HCT116 (cell line): ENCODE results near the gene ARHGEF17. TPM values are rescaled to one million over a fixed set of nuclear protein-coding genes. Genes with fewer than 3 reads are reported as not detected.

Source experiments
- ATAC-seq: fragments of 200-7000 bp; cut with Tn5 transposase; 2 replicates; pipeline ENCODE4 v1.9.1; 2020; ENCODE audit warnings: mild to moderate bottlenecking, moderate library complexity
- BruUV-seq: library from RNA; stranded (reverse); fragments of 400-500 nt; replicated peaks from 2 replicates; lab custom pipeline; 2021; lab: Mats Ljungman, UMichigan
- CTCF ChIA-PET: fragments of 300-600 bp; sonication (Branson Sonifier 250); formaldehyde crosslinking; loops from one replicate; lab custom pipeline; 2021; ENCODE audit warnings: antibody characterized with exemption; lab: Charles Lee
- POLR2A ChIA-PET: fragments of 300-600, 350-600 bp; sonication (Branson Sonifier 250); formaldehyde crosslinking; loops from one replicate; lab custom pipeline; 2021; ENCODE audit warnings: antibody characterized with exemption; lab: Charles Lee
- RAD21 ChIA-PET, 2 experiments: fragments of 300-600 bp; sonication (Branson Sonifier 250); formaldehyde crosslinking; loops; one replicate each; lab custom pipeline; 2023; ENCODE audit warnings: low total read pairs in 2 of 2; ENCODE audit not compliant: uncharacterized antibody in 2 of 2, unreplicated experiment in 2 of 2, low non-redundant PET in 1 of 2; lab: Charles Lee
- DNase-seq: peaks from one replicate; pipeline ENCODE4 v3.0.0-alpha.2; 2010; ENCODE audit warnings: low read depth, low spot score
- H2AFZ ChIP-seq: fragments of 200-600 bp; shearing (Covaris generic), sonication (generic); 2 replicates; pipeline ENCODE4 v1.6.1; 2017; ENCODE audit warnings: low read depth, mixed run types, mixed read lengths, antibody characterized with exemption, low read length; ENCODE audit not compliant: poor library complexity, severe bottlenecking
- H3K27ac ChIP-seq: 2 replicates; pipeline ENCODE4 v1.5.1; 2012; ENCODE audit warnings: low read depth, low read length
- H3K27me3 ChIP-seq: fragments of 200-600 bp; sonication (generic); 2 replicates; pipeline ENCODE4 v1.6.1; 2016; ENCODE audit warnings: mixed run types, low read length, mixed read lengths; ENCODE audit not compliant: insufficient read depth
- H3K36me3 ChIP-seq, 2 experiments: fragments of 200-500 bp in 1 of 2; fragments of 200-600 bp in 1 of 2; sonication (Bioruptor generic) in 1 of 2; sonication (generic) in 1 of 2; 2 replicates each; pipeline versions ENCODE4 v1.5.1 to v1.6.1; 2014 to 2016; ENCODE audit warnings: low read length in 2 of 2, inconsistent platforms in 1 of 2, mixed read lengths in 1 of 2, mixed run types in 1 of 2; ENCODE audit not compliant: insufficient read depth in 2 of 2, control insufficient read depth in 1 of 2
- H3K4me1 ChIP-seq, 2 experiments: fragments of 200-600 bp in 1 of 2; sonication (generic) in 1 of 2; 2 replicates each; pipeline versions ENCODE4 v1.5.1 to v1.6.1; 2012 to 2017; ENCODE audit warnings: low read length in 2 of 2, inconsistent platforms in 1 of 2, mild to moderate bottlenecking in 1 of 2, mixed read lengths in 1 of 2, mixed run types in 1 of 2, moderate library complexity in 1 of 2; ENCODE audit not compliant: insufficient read depth in 2 of 2, control insufficient read depth in 1 of 2
- H3K4me2 ChIP-seq: fragments of 200-600 bp; sonication (generic); 2 replicates; pipeline ENCODE4 v1.6.1; 2017; ENCODE audit warnings: mixed run types, low read length, mixed read lengths
- H3K4me3 ChIP-seq, 2 experiments: fragments of 200-600 bp in 1 of 2; sonication (generic) in 1 of 2; replicated peaks in 1 of 2; 2 replicates each; pipeline ENCODE4 v1.5.1; 2011 to 2016; ENCODE audit warnings: low read length in 2 of 2, control low read depth in 1 of 2, low read depth in 1 of 2, mild to moderate bottlenecking in 1 of 2, mixed read lengths in 1 of 2, mixed run types in 1 of 2
- H3K79me2 ChIP-seq: fragments of 200-600 bp; sonication (generic); 2 replicates; pipeline ENCODE4 v1.6.1; 2017; ENCODE audit warnings: mild to moderate bottlenecking, mixed run types, low read length, moderate library complexity, mixed read lengths; ENCODE audit not compliant: insufficient read depth
- H3K9ac ChIP-seq: fragments of 200-600 bp; sonication (generic); 2 replicates; pipeline ENCODE4 v1.6.1; 2016; ENCODE audit warnings: low read length, mixed read lengths
- H3K9me2 ChIP-seq: fragments of 200-600 bp; sonication (generic), shearing (Covaris generic); 2 replicates; pipeline ENCODE4 v1.6.1; 2017; ENCODE audit warnings: mixed run types, mild to moderate bottlenecking, moderate library complexity; ENCODE audit not compliant: insufficient read depth
- H3K9me3 ChIP-seq, 2 experiments: fragments of 200-500 bp in 1 of 2; fragments of 200-600 bp in 1 of 2; sonication (Bioruptor generic) in 1 of 2; sonication (generic) in 1 of 2; 2 replicates each; pipeline ENCODE4 v1.6.1; 2014 to 2017; ENCODE audit warnings: low read length in 2 of 2, mixed read lengths in 2 of 2, inconsistent platforms in 1 of 2, low read depth in 1 of 2, mild to moderate bottlenecking in 1 of 2, mixed run types in 1 of 2, moderate library complexity in 1 of 2; ENCODE audit not compliant: control insufficient read depth in 1 of 2, insufficient read depth in 1 of 2
- H4K20me1 ChIP-seq: fragments of 200-600 bp; sonication (generic), shearing (Covaris generic); 2 replicates; pipeline ENCODE4 v1.6.1; 2017; ENCODE audit warnings: mixed run types, mild to moderate bottlenecking, moderate library complexity; ENCODE audit not compliant: insufficient read depth
- CBX3 ChIP-seq: IDR thresholded peaks from 2 replicates; pipeline ENCODE4 v1.6.1; 2012; ENCODE audit warnings: low read depth
- EGR1 ChIP-seq: IDR thresholded peaks from 2 replicates; pipeline ENCODE4 v1.6.1; 2012; ENCODE audit warnings: low read depth
- ELF1 ChIP-seq: IDR thresholded peaks from 2 replicates; pipeline ENCODE4 v1.6.1; 2012; ENCODE audit warnings: low read depth, borderline replicate concordance
- EZH2 ChIP-seq: fragments of 200-600 bp; sonication (generic); IDR thresholded peaks from 2 replicates; pipeline ENCODE4 v1.6.1; 2017; ENCODE audit warnings: antibody characterized with exemption, mixed run types
- EZH2phosphoT487 ChIP-seq: fragments of 200-600 bp; IDR thresholded peaks from 2 replicates; pipeline ENCODE4 v1.6.1; 2018; ENCODE audit warnings: antibody characterized with exemption, borderline replicate concordance
- JUND ChIP-seq: IDR thresholded peaks from 2 replicates; pipeline ENCODE4 v1.6.1; 2012
- POLR2A ChIP-seq: IDR thresholded peaks from 2 replicates; pipeline ENCODE4 v1.7.0; 2011; ENCODE audit warnings: borderline replicate concordance; ENCODE audit not compliant: insufficient read depth, insufficient read length; ENCODE audit errors: extremely low read depth
- POLR2AphosphoS5 ChIP-seq: IDR thresholded peaks from 2 replicates; pipeline ENCODE4 v1.6.1; 2011; ENCODE audit warnings: mild to moderate bottlenecking, low read depth, low read length, moderate library complexity
- SIN3A ChIP-seq: IDR thresholded peaks from 2 replicates; pipeline ENCODE4 v1.6.1; 2012; ENCODE audit warnings: low read depth
- SRF ChIP-seq: IDR thresholded peaks from 2 replicates; pipeline ENCODE4 v1.6.1; 2012; ENCODE audit warnings: low read depth
- TCF7L2 ChIP-seq: IDR thresholded peaks from 2 replicates; pipeline ENCODE4 v1.7.0; 2011; ENCODE audit warnings: borderline replicate concordance, inconsistent platforms; ENCODE audit not compliant: insufficient read depth, insufficient read length; ENCODE audit errors: extremely low read depth
- YY1 ChIP-seq: IDR thresholded peaks from 2 replicates; pipeline ENCODE4 v1.6.1; 2011; ENCODE audit warnings: low read length, low read depth, moderate library complexity, mild to moderate bottlenecking; ENCODE audit not compliant: insufficient replicate concordance; ENCODE audit errors: extremely low read depth
- ZFX ChIP-seq: fragments of 450-650 bp; IDR thresholded peaks from 2 replicates; pipeline ENCODE4 v1.6.1; 2017
- intact Hi-C: fragments of 100-400 bp; cut with micrococcal nuclease; formaldehyde crosslinking; loops from 2 replicates; pipeline ENCODE4 v1.10.0; 2022
- total RNA-seq: library from RNA; stranded (reverse); gene quantifications from one replicate; pipeline ENCODE4 v1.2.1, GENCODE V29; 2021; ENCODE audit not compliant: unreplicated experiment
- TF ChIP-seq, protein P1 (sequence below), 3 experiments: fragments of 200-600 bp in 1 of 3; sonication (generic) in 1 of 3; IDR thresholded peaks in 2 of 3; conservative IDR thresholded peaks in 1 of 3; 2 replicates each; pipeline ENCODE4 v1.5.1; 2012 to 2017; ENCODE audit warnings: low read depth in 2 of 3, low read length in 2 of 3, antibody characterized with exemption in 1 of 3, borderline replicate concordance in 1 of 3, control low read depth in 1 of 3, mild to moderate bottlenecking in 1 of 3, mixed read lengths in 1 of 3, mixed run types in 1 of 3, moderate library complexity in 1 of 3; ENCODE audit not compliant: insufficient read depth in 1 of 3
- TF ChIP-seq, protein P2 (sequence below): IDR thresholded peaks from 2 replicates; pipeline ENCODE4 v1.6.1; 2011; ENCODE audit warnings: mild to moderate bottlenecking, low read length, moderate library complexity; ENCODE audit not compliant: insufficient replicate concordance; ENCODE audit errors: extremely low read depth
- TF ChIP-seq, protein P3 (sequence below): IDR thresholded peaks from 2 replicates; pipeline ENCODE4 v1.6.1; 2012

The ARHGEF17 gene
- total RNA-seq, 1 experiment from 2014 or later = 18.2 TPM

DNA sequence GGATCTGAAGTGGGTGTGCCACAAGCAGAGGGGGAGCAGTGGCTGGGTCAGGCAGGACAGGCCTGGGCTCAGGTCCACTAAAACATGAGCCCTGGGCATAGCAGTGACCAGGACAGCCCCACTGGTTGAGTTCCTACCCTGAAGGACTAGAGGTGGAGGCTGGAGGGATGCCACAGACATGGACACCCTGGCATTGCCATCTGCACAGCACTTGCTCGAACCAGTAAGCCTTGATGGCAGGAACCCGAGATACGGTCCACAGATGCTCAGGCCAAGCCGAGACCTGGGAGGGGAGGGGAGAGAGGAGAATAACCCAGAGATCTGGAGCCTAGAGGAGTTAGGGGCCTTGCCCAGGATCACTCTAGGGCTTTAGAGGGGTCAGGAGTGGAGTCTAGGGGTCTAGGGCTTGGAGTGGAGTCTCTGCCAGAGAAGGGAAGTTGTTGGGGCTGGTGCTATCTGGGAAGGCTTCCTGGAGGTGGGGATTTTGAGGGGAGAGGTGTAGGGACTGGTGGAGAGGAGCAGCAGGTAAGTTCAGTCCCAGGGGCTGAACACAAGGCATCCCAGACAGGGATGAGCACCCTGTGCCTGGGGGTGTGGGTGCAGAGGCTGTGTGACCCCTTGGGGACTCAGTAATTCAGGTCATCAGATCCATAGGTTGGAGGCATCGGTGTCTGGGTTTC, 37.5 kb downstream of the ARHGEF17 start (continued):
- TF ChIP-seq POLR2AphosphoS5 (no peak), JUND (no peak), EGR1 (no peak), ELF1 (no peak), YY1 (no peak)
- TF ChIP-seq, protein P1, sequence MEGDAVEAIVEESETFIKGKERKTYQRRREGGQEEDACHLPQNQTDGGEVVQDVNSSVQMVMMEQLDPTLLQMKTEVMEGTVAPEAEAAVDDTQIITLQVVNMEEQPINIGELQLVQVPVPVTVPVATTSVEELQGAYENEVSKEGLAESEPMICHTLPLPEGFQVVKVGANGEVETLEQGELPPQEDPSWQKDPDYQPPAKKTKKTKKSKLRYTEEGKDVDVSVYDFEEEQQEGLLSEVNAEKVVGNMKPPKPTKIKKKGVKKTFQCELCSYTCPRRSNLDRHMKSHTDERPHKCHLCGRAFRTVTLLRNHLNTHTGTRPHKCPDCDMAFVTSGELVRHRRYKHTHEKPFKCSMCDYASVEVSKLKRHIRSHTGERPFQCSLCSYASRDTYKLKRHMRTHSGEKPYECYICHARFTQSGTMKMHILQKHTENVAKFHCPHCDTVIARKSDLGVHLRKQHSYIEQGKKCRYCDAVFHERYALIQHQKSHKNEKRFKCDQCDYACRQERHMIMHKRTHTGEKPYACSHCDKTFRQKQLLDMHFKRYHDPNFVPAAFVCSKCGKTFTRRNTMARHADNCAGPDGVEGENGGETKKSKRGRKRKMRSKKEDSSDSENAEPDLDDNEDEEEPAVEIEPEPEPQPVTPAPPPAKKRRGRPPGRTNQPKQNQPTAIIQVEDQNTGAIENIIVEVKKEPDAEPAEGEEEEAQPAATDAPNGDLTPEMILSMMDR (IDR thresholded peaks at IDR 0.05 in 2 of 3, conservative IDR thresholded peaks at IDR 0.05 in 1 of 3; ENCODE audit: borderline replicate concordance in 1 of 3, insufficient read depth in 1 of 3, low read depth in 2 of 3, low read length in 2 of 3) = no peak

DNA sequence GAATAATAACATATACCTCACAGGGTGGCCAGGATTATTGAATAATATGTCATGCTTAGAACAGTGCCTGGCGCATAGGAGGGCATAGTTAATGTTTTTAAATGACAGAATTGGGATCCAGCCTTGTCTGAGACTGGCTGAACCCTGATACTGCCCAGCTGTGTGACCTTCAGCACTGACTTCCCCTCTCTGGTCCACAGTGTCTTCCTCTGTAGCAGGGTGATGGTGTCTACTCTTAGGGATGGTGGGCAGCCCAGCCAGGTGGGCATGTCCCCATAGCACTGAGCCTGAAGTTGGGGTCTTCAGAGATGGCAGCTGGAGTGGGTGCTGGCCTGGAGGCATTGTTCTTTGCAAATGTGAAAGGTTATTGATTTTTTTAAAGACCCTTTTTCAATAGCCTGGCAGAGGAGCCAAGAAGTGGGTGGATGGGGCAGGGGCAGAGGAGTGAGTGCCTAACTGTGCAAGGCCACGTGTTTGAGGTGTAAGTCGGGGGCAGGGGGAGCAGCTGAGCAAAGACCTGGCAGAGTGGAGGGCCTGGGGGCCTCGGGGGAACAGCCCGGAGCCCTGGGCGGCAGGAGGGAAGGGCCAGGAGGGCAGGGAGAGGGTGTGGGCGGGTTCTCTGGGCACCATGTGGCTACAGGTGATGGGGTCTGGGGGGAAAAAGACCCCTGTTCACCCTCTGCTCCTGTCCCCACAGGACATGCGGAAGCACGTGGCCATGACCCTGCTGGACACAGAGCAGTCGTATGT, 38.3 kb downstream of the ARHGEF17 start:
- no peaks in the 10 kb centered on the region for H3K36me3 ChIP-seq
- no peaks in the 10 kb centered on the region for H3K4me1 ChIP-seq
- RAD21 ChIA-PET = no interaction called here
- H3K27ac ChIP-seq = no peak overlapping the region
- TF ChIP-seq, protein P1 (IDR thresholded peaks at IDR 0.05 in 2 of 3, conservative IDR thresholded peaks at IDR 0.05 in 1 of 3; ENCODE audit: borderline replicate concordance in 1 of 3, insufficient read depth in 1 of 3, low read depth in 2 of 3, low read length in 2 of 3) = no peak
- no peak for TF ChIP-seq TCF7L2
- TF ChIP-seq, protein P2, sequence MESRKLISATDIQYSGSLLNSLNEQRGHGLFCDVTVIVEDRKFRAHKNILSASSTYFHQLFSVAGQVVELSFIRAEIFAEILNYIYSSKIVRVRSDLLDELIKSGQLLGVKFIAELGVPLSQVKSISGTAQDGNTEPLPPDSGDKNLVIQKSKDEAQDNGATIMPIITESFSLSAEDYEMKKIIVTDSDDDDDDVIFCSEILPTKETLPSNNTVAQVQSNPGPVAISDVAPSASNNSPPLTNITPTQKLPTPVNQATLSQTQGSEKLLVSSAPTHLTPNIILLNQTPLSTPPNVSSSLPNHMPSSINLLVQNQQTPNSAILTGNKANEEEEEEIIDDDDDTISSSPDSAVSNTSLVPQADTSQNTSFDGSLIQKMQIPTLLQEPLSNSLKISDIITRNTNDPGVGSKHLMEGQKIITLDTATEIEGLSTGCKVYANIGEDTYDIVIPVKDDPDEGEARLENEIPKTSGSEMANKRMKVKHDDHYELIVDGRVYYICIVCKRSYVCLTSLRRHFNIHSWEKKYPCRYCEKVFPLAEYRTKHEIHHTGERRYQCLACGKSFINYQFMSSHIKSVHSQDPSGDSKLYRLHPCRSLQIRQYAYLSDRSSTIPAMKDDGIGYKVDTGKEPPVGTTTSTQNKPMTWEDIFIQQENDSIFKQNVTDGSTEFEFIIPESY = no peak
- TF ChIP-seq ELF1 = no peak
- no peak for TF ChIP-seq EGR1
- TF ChIP-seq SRF = no peak
- no peak for TF ChIP-seq ZFX
- no peak for TF ChIP-seq SIN3A
- TF ChIP-seq, protein P3, sequence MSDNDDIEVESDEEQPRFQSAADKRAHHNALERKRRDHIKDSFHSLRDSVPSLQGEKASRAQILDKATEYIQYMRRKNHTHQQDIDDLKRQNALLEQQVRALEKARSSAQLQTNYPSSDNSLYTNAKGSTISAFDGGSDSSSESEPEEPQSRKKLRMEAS = no peak
- no peak for TF ChIP-seq CBX3
- TF ChIP-seq POLR2A = no peak
- no peak for TF ChIP-seq EZH2
- no peak for TF ChIP-seq YY1
- TF ChIP-seq EZH2phosphoT487 = no peak
- no peaks in the 10 kb centered on the region for H3K9me2 ChIP-seq
- H3K9me3 ChIP-seq = no peaks in the 10 kb centered on the region
- no peaks in the 10 kb centered on the region for H3K79me2 ChIP-seq
- no peaks in the 10 kb centered on the region for H3K27me3 ChIP-seq
- ATAC-seq = no peak
- CTCF ChIA-PET = no interaction called here
- no peak overlapping the region for H3K4me2 ChIP-seq
- no peak overlapping the region for H3K9ac ChIP-seq
- H4K20me1 ChIP-seq = no peaks in the 10 kb centered on the region
- intact Hi-C loops = no loop called here
- H3K4me3 ChIP-seq = no peak overlapping the region
- no peak overlapping the region for H2AFZ ChIP-seq
- DNase-seq = no peak
- POLR2A ChIA-PET = no interaction called here
- no TSS peak for BruUV-seq
